Coronary artery (tissue), 2 donors: ENCODE measurements around the gene HDAC10.

ENCODE experiments used
- DNase-seq: peaks from one replicate; pipeline ENCODE4 v3.0.0-alpha.2; 2017; ENCODE audit warnings: low spot score
- H3K27ac ChIP-seq, 2 donors: fragments of 200-600 bp; sonication (generic); one replicate each; pipeline ENCODE4 v1.5.1; 2016 to 2019
- H3K4me3 ChIP-seq: fragments of 200-600 bp; sonication (generic); 2 replicates; pipeline ENCODE4 v1.5.1; 2016; ENCODE audit warnings: mild to moderate bottlenecking, moderate library complexity
- CTCF ChIP-seq: fragments of 200-600 bp; sonication (generic); IDR thresholded peaks from one replicate; pipeline ENCODE4 v1.5.1; 2019; ENCODE audit warnings: antibody characterized with exemption

The HDAC10 gene

GRCh38 chr22:50283821-50284220, 32.8 kb upstream of the HDAC10 start:
- no peak overlapping the region for H3K4me3 ChIP-seq
- H3K27ac ChIP-seq: no peak overlapping the region
- no peak for TF ChIP-seq CTCF
- DNase-seq: no peak

GRCh38 chr22:50282361-50283155, 31.5 kb upstream of the HDAC10 start:
- Histone ChIP-seq H3K27ac (peak overlapping the region in 1 of 2 donors; percentile 45), H3K4me3 (no peak overlapping the region)
- TF ChIP-seq CTCF: no peak
- DNase-seq: no peak

- Histone ChIP-seq H3K27ac (peak overlapping the region in 1 of 2 donors; percentile 45), H3K4me3 (no peak overlapping the region)
- TF ChIP-seq CTCF: no peak
- DNase-seq: no peak
These were observed 30.9 kb upstream of the HDAC10 start for GRCh38 chr22:50281957-50282356.

GRCh38 chr22:50281384-50281760, 30.3 kb upstream of the HDAC10 start:
- Histone ChIP-seq H3K4me3 (no peak overlapping the region), H3K27ac (no peak overlapping the region)
- DNase-seq: no peak
- TF ChIP-seq CTCF: no peak

GRCh38 chr22:50280708-50281383, 29.8 kb upstream of the HDAC10 start:
- Histone ChIP-seq H3K27ac (no peak overlapping the region), H3K4me3 (no peak overlapping the region)
- TF ChIP-seq CTCF: no peak
- DNase-seq: no peak

GRCh38 chr22:50280022-50280707, 29.1 kb upstream of the HDAC10 start:
- TF ChIP-seq CTCF: no peak
- DNase-seq: no peak
- Histone ChIP-seq H3K4me3 (no peak overlapping the region), H3K27ac (no peak overlapping the region)
